B cell (primary cell): Measurements from ENCODE around the gene CORO2B. TPM values are rescaled to one million over a fixed set of nuclear protein-coding genes. Genes with fewer than 3 reads are reported as not detected.

Source experiments
- ATAC-seq: fragments of 200-7000 bp; cut with Tn5 transposase; one replicate; pipeline ENCODE4 v1.10.0; 2021; ENCODE audit warnings: low read depth, mild to moderate bottlenecking, moderate number of reproducible peaks, moderate library complexity
- CTCF ChIA-PET: fragments of 350-600 bp; sonication (Branson Sonifier 250); formaldehyde crosslinking; loops from one replicate; lab custom pipeline; 2021; ENCODE audit warnings: antibody characterized with exemption, inconsistent platforms; lab: Charles Lee
- POLR2A ChIA-PET: fragments of 350-600 bp; sonication (Branson Sonifier 250); formaldehyde crosslinking; loops from one replicate; lab custom pipeline; 2021; ENCODE audit warnings: antibody characterized with exemption; lab: Charles Lee
- DNase-seq: peaks from one replicate; pipeline ENCODE4 v3.0.0; 2013
- H2AFZ ChIP-seq: 2 replicates; pipeline ENCODE4 v1.6.1; 2012; ENCODE audit warnings: mild to moderate bottlenecking, low read depth, low read length; ENCODE audit not compliant: insufficient read depth, poor library complexity, severe bottlenecking
- H3K27ac ChIP-seq, 2 donors: 1 replicate in 1 of 2; 2 replicates in 1 of 2; pipeline ENCODE4 v1.5.1; 2012 to 2013; ENCODE audit warnings: low read length in 2 of 2, mild to moderate bottlenecking in 2 of 2, moderate library complexity in 1 of 2
- H3K27me3 ChIP-seq, 4 experiments: fragments of 200-600 bp in 1 of 4; sonication (generic) in 1 of 4; replicated peaks in 1 of 4; 1 replicate in 2 of 4; 2 replicates in 2 of 4; pipeline versions ENCODE4 v1.6.1 to v1.7.0; 2013 to 2016; ENCODE audit warnings: low read length in 3 of 4, mild to moderate bottlenecking in 2 of 4, mixed read lengths in 1 of 4, moderate library complexity in 1 of 4; ENCODE audit not compliant: insufficient read depth in 4 of 4, control insufficient read depth in 3 of 4; ENCODE audit errors: control extremely low read depth in 1 of 4
- H3K36me3 ChIP-seq, 2 experiments: replicated peaks in 1 of 2; 1 replicate in 1 of 2; 2 replicates in 1 of 2; pipeline versions ENCODE4 v1.6.1 to v1.7.1; 2013; ENCODE audit warnings: low read length in 1 of 2; ENCODE audit not compliant: insufficient read depth in 2 of 2, control insufficient read depth in 1 of 2; ENCODE audit errors: control extremely low read depth in 1 of 2, extremely low read depth in 1 of 2
- H3K4me1 ChIP-seq, 2 donors: fragments of 200-600 bp in 1 of 2; sonication (generic) in 1 of 2; 1 replicate in 1 of 2; 2 replicates in 1 of 2; pipeline versions ENCODE4 v1.5.1 to v1.6.1; 2013 to 2017; ENCODE audit warnings: low read length in 2 of 2; ENCODE audit not compliant: control insufficient read depth in 2 of 2, insufficient read depth in 2 of 2
- H3K4me2 ChIP-seq: replicated peaks from 2 replicates; pipeline ENCODE3; 2012; ENCODE audit warnings: mild to moderate bottlenecking, low read depth, low read length; ENCODE audit not compliant: poor library complexity, severe bottlenecking
- H3K4me3 ChIP-seq, 5 experiments: fragments of 200-600 bp in 1 of 5; sonication (generic) in 1 of 5; 1 replicate in 3 of 5; 2 replicates in 2 of 5; pipeline versions ENCODE4 v1.5.1 to v1.7.0; 2011 to 2016; ENCODE audit warnings: low read length in 4 of 5, mild to moderate bottlenecking in 4 of 5, low read depth in 2 of 5, control low read depth in 1 of 5, moderate library complexity in 1 of 5; ENCODE audit not compliant: insufficient read depth in 1 of 5; ENCODE audit errors: control extremely low read depth in 1 of 5, extremely low read depth in 1 of 5
- H3K79me2 ChIP-seq: fragments of 200-600 bp; sonication (generic); one replicate; pipeline ENCODE4 v1.6.0; 2016; ENCODE audit warnings: low read length; ENCODE audit not compliant: control insufficient read depth, insufficient read depth
- H3K9ac ChIP-seq: fragments of 200-600 bp; sonication (generic); 2 replicates; pipeline ENCODE4 v1.6.1; 2017; ENCODE audit warnings: mild to moderate bottlenecking, low read length, moderate library complexity
- H3K9me3 ChIP-seq, 3 donors: one replicate each; pipeline versions ENCODE4 v1.6.1 to v1.7.1; 2013; ENCODE audit warnings: low read length in 2 of 3; ENCODE audit not compliant: control insufficient read depth in 2 of 3, insufficient read depth in 1 of 3; ENCODE audit errors: control extremely low read depth in 1 of 3
- H4K20me1 ChIP-seq: 2 replicates; pipeline ENCODE4 v1.6.0; 2012; ENCODE audit warnings: mild to moderate bottlenecking, low read length; ENCODE audit not compliant: insufficient read depth, control insufficient read depth, poor library complexity, severe bottlenecking
- H3K27ac Mint-ChIP-seq: one replicate; pipeline ENCODE4 v1.8.0; 2021; ENCODE audit warnings: mixed read lengths
- H3K27me3 Mint-ChIP-seq: one replicate; pipeline ENCODE4 v1.8.0; 2021; ENCODE audit warnings: mixed read lengths
- H3K4me1 Mint-ChIP-seq: one replicate; pipeline ENCODE4 v1.8.0; 2021; ENCODE audit warnings: mixed read lengths
- H3K4me3 Mint-ChIP-seq: one replicate; pipeline ENCODE4 v1.8.0; 2021; ENCODE audit warnings: mixed read lengths
- H3K9me3 Mint-ChIP-seq: one replicate; pipeline ENCODE4 v1.8.0; 2022; ENCODE audit warnings: mixed read lengths; ENCODE audit not compliant: insufficient read depth
- EZH2 ChIP-seq: IDR thresholded peaks from 2 replicates; pipeline ENCODE4 v1.6.1; 2012; ENCODE audit warnings: borderline replicate concordance, low read depth, mild to moderate bottlenecking, moderate library complexity, low read length; ENCODE audit not compliant: insufficient read depth, poor library complexity, severe bottlenecking
- WGBS: methylation state at CpG from one replicate; pipeline ENCODE4 v1.1.5; 2013; ENCODE audit warnings: missing lambda C conversion rate; ENCODE audit not compliant: insufficient coverage; 5-methylcytosine and 5-hydroxymethylcytosine counted together
- intact Hi-C: fragments of 100-400 bp; cut with micrococcal nuclease; formaldehyde crosslinking; loops from one replicate; pipeline ENCODE4 v1.10.0; 2022
- polyA plus RNA-seq: library from polyadenylated mRNA; depleted of rRNA; stranded (reverse); fragments of >200 nt; gene quantifications from 2 replicates; pipeline ENCODE4 v1.2.3, GENCODE V29; 2012
- total RNA-seq, 2 donors: library from RNA; stranded (reverse); fragments of 120-200 nt in 1 of 2; gene quantifications; 1 replicate in 1 of 2; 2 replicates in 1 of 2; pipeline versions ENCODE4 v1.2.3 to v1.2.4, GENCODE V29; 2013 to 2022
- TF ChIP-seq, protein P1 (sequence below): fragments of 200-600 bp; IDR thresholded peaks from one replicate; pipeline ENCODE4 v1.8.0; 2022; ENCODE audit warnings: antibody characterized with exemption, mild to moderate bottlenecking

Gene CORO2B
- total and polyA plus RNA-seq, 2 donors (not counting 1 experiment from before 2014, with no cell fraction given) = 9.5 to 11.3 TPM

DNA sequence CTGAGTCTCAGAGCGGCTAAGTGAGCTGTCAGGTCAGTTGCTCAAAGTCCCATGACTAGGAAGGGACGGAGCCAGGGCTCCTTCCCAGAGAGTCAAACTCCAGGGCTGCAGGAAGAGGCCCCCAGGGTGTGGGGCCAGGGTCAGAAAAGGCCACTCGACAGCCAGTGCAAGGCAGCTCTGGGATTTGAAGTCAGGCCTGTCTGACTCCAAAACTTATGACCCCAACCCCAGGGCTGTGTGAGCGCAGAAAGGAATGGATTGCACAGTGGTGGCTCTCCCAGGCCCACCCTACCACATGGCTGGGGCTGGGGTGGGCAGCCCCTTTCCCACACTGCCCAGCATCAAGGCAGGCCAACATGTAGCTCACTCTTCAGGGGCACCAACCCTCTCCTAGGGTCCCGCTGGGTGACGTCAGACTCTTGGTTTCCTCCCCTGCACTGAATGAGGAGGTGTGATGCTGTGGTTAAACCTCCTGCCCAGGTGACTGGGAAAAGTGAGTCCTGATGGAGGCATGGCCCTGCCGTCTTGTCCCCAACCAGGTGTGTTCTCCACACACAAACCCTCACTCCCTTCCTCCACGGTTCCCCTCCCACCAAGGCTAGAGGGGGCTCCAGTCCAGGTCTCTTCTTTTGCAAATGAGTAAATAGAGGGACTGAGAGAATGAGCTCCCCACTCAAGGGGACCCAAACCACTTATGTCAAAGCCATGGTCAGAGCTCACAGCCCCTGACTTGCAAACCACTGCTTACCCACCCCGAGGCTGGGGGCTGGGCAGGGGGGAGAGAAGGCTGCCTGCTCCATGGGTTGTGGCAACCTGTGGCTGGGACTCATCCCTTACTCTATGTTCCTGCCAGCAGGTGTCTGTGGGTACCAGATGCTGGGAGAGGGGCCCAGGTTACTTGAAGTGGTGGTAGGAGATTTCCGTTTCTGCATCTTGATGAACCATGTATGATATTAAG lies 23.8 kb upstream of the CORO2B start:
- H3K9ac ChIP-seq = no peak overlapping the region
- no peaks in the 10 kb centered on the region for H3K9me3 Mint-ChIP-seq
- peaks cover 14 to 18% of the 10 kb centered on the region in 2 donors for H3K4me1 ChIP-seq
- H3K27me3 ChIP-seq = peaks cover 0 to 37% (median 15%) of the 10 kb centered on the region in 4 experiments
- intact Hi-C loops = loop anchor here (1.0 to 5.0 kb wide), 3 partner anchors 77 to 321 kb away; no protein-coding TSS in a partner anchor
- no peak overlapping the region for H2AFZ ChIP-seq
- ATAC-seq (no peak), DNase-seq (no peak)
- no peaks in the 10 kb centered on the region for H3K36me3 ChIP-seq
- H3K27ac Mint-ChIP-seq = no peak overlapping the region
- TF ChIP-seq EZH2 = no peak
- TF ChIP-seq, protein P1, sequence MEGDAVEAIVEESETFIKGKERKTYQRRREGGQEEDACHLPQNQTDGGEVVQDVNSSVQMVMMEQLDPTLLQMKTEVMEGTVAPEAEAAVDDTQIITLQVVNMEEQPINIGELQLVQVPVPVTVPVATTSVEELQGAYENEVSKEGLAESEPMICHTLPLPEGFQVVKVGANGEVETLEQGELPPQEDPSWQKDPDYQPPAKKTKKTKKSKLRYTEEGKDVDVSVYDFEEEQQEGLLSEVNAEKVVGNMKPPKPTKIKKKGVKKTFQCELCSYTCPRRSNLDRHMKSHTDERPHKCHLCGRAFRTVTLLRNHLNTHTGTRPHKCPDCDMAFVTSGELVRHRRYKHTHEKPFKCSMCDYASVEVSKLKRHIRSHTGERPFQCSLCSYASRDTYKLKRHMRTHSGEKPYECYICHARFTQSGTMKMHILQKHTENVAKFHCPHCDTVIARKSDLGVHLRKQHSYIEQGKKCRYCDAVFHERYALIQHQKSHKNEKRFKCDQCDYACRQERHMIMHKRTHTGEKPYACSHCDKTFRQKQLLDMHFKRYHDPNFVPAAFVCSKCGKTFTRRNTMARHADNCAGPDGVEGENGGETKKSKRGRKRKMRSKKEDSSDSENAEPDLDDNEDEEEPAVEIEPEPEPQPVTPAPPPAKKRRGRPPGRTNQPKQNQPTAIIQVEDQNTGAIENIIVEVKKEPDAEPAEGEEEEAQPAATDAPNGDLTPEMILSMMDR = no peak
- H3K27ac ChIP-seq = no peak overlapping the region
- no peaks in the 10 kb centered on the region for H3K9me3 ChIP-seq
- POLR2A ChIA-PET = no interaction called here
- H3K4me3 ChIP-seq = no peak overlapping the region
- CTCF ChIA-PET = interaction anchor here (0.7 to 14.0 kb wide), 18 partner anchors 9 to 370 kb away, joined by 3 to 409 read pairs (median 6); no protein-coding TSS in a partner anchor
- 83% methylated on average over 5 of the region's 10 CpGs for WGBS
- no peak overlapping the region for H3K4me2 ChIP-seq
- H3K4me3 Mint-ChIP-seq = no peak overlapping the region
- peaks cover 15% of the 10 kb centered on the region for H3K4me1 Mint-ChIP-seq
- no peaks in the 10 kb centered on the region for H4K20me1 ChIP-seq
- peaks cover 67% of the 10 kb centered on the region for H3K27me3 Mint-ChIP-seq
- no peaks in the 10 kb centered on the region for H3K79me2 ChIP-seq

DNA sequence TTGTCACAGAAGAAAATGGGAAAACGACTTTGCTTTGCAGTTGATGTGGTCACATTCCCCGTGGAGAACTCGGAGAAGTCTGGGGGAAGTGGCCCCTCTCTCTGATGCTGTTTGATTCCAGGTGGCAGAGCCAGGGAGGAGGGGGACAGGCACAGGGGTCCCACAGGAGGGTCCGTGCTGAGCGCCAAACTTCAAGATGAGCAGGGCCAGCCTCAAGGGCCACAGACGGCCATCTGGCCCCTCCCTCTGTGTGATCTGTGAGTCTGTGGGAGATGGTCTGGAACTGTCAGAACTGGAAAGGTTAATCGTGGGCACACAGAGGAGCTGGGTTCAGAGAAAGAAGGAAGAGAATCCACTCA lies 23.1 kb upstream of the CORO2B start:
- no peak overlapping the region for H3K4me2 ChIP-seq
- ChIA-PET POLR2A (no interaction called here), CTCF (interaction anchor here (0.8 to 14.0 kb wide), 8 partner anchors 10 to 317 kb away, joined by 3 to 409 read pairs (median 8); no protein-coding TSS in a partner anchor)
- H4K20me1 ChIP-seq = no peaks in the 10 kb centered on the region
- H3K27ac ChIP-seq = no peak overlapping the region
- peaks cover 0 to 35% (median 12%) of the 10 kb centered on the region in 4 experiments for H3K27me3 ChIP-seq
- TF ChIP-seq EZH2 = no peak
- TF ChIP-seq, protein P1 = no peak
- no peaks in the 10 kb centered on the region for H3K79me2 ChIP-seq
- no peak overlapping the region for H3K4me3 ChIP-seq
- no peaks in the 10 kb centered on the region for H3K9me3 ChIP-seq
- peaks cover 62% of the 10 kb centered on the region for H3K27me3 Mint-ChIP-seq
- intact Hi-C loops = loop anchor here (5.0 kb wide), 1 partner anchor 77 kb away; no protein-coding TSS in a partner anchor
- H3K9me3 Mint-ChIP-seq = no peaks in the 10 kb centered on the region
- H3K36me3 ChIP-seq = no peaks in the 10 kb centered on the region
- H3K4me1 ChIP-seq = peaks cover 18 to 22% of the 10 kb centered on the region in 2 donors
- H3K4me3 Mint-ChIP-seq = no peak overlapping the region
- WGBS = 85% methylated on average over 7 of the region's 7 CpGs
- H3K27ac Mint-ChIP-seq = no peak overlapping the region
- H3K9ac ChIP-seq = no peak overlapping the region
- ATAC-seq (no peak), DNase-seq (no peak)
- no peak overlapping the region for H2AFZ ChIP-seq
- peaks cover 19% of the 10 kb centered on the region for H3K4me1 Mint-ChIP-seq
